OCI-M1 (cell line): ENCODE results near the gene GALC.

Source experiments
- DNase-seq: peaks from one replicate; lab custom pipeline; 2025; lab: John Stamatoyannopoulos, UW

Gene GALC

DNA sequence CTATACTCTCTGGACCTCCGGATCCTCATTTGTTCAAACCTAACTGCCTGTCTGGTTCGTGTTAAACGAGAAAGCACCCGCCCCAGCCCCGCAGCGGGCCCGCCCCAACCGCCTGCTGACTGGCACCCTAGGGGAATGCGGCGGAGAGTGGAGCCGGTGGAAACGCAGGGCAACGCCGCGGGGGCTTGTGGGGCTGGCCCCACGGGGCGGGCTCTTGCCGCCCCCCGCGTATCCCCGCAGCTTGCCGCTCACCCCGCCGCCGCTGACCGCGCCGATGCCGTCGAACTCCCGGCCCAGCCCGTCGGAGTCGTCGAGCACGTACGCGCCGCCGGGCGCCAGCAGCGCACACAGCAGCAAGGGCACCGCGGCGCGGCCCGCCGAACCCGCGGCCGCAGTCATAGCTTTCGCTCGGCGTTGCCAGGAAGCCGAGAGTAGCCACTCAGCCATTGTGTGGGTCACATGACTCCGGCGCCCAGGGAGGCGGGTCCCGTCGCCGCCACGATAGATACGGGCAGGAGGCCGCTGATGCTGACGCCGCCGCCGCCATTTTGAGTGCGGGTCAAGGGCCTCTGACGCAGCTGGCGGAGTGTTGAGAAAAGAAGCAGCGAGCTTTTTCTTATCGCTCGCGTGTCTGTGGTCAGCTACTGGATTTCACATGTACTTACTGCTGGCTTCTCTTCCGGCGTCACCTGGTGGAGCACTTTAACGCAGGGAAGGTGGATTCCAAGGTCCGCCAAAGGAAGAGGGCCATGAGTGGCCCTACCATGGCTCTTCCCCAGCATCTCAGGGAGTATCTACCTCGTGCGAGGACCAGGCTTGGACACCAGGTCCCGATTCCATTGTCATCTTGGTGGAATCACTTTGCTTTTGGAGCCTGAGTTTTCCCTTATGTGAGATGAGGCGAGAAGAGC, at the start of gene GALC:
TSS of gene GALC (minus strand) at position 465 of the 911 bp plus-strand sequence. CDS start at position 447, 18 bp downstream.
- peak; percentile 95 for DNase-seq

DNA sequence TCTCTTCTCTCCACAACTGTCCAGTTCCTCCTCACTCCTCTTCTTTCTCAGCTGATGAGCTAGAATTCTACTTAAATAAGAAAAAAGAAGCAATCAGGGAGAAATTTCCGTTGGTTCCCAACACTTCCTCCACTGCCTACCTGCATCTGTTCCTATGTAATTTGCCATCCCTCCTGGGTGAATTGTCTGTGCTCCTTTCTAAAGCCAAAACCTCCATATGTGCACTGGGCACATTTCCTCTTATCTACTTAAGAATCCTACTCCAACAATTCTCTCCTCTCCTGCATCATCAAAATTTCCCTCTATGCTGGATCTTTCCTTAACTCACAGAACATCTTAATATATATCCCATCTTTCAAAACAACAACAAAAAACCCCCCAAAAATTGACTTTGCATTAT, 47.2 kb upstream of the GALC start:
- DNase-seq = no peak

DNA sequence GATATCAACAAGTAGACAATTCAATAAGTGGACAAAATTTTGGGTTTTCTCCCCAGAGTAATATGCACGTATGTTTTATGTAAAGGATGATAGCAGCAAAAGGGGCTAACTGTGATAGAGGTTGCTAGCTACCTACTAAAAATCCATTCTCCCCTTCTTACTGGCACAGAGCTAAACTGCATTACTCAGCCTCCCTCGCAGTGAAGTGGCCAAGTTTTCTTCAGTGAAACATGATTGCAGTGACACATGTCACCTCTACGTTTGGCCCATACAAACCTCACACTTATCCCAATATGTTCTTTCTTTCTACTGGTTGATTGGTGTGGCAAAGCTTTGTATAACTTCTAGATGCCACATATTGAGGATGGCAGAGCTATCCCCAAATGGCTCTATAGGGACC, 46.2 kb upstream of the GALC start:
- no peak for DNase-seq

DNA sequence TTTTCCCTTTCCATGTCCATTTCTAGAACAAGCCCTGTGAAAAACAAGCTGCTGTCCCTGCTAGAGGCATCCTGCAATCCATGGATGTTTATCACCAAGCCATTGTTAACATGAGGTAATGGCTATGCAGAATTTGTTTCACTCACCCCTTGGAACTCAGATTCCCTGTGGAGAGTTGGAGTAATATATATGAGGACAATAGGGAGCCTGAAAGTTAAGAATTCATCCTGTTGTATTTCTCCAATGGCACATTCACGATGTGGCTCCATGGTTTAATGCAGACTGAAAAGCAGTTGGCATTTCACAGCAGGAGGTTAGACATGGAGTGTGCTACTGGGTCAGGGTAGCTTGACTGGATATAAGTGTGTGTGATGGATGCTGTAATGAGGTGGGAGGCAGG, 44.3 kb upstream of the GALC start:
- no peak for DNase-seq

DNA sequence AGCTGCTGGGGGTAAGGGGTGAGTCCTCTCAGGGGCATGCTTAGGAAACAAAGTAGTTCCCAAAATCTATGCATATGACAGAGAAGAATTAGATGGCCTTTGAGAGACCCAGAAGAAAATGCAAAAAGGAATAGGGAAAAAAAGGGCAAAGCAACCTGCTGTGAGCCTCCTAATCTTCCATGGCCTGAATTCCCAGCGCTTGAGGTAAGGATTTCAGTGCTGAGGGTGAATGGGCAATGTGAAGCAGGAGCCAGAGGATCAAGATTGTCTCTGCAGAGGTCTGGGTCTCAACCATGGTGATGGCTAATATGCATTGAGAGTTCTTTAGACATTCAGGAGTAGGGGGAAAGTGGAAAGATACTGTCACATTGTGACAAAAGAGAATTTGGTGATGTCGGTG, 43.4 kb upstream of the GALC start:
- DNase-seq = no peak

DNA sequence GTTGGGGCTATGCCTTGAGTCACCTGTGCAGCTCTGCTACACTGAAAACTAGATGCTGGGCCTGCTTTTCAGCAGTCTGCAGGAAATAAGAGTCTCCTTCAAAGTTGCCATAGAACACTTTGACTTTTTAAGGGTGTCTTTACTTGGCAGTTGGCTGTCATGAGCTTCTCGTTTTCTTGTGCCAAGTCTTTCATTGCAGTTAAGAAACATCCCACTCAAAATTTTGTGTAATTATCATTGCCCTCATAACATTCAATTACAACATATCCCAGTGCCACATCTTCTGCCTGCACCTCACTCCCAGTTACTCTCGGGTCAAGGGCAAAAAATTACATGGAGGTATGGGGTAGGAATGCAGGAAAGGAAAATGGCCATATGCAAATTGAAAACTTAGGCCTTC, 41.1 kb upstream of the GALC start:
- DNase-seq = no peak

DNA sequence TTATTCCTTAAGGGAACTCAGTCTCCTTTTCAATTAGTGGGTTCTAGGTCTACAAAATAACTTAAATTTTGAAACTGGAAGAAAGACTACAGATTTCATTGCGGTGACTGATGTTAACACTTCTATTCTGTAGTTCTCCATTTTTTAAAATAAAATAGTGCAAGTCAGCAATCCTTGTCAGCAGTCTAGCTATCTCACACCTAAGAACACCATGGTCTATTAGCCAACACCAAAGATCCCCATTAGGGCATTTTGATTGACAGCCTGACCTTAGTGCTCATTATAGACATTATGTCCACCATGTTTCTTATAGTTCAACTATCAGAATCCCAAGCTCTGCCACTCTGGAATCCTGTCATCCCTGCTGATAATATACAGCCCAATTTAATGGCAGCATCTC, 39.4 kb upstream of the GALC start:
- no peak for DNase-seq

DNA sequence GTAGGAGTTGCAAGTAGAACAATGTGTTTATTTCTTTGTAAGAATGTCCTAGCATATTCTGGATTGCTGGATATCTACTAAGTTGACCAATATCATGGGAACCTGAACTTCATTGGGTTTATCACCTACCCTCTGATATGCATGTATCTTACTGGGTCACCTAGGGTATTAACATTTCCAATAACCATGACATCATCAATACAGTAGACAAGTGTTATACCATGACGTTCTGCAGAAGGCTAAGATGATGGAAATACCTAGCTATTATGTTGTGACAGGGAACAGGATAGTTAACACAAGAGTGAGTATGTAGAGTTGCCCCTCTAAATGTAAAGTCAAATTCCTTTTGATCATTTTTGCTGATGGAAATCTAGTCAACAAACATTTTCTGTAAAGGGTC, 37.9 kb upstream of the GALC start:
- no peak for DNase-seq

DNA sequence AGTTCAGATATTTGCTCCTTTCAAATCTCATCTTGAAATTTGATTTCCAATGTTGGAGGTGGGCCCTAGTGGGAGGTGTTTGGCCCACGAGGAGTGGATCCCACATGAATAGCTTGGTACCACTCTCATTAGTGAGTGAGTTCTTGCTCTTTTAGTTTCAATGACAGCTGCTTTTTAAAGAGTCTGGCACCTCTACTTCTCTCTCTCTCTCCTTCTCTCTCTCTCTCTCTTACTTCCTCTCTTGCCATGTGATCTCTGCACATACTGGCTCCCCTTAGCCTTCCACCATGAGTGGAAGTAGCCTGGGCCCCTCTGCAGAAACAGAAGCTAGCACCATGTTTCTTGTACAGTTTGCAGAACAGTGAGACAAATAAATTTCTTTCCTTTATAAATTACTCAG, 37.1 kb upstream of the GALC start:
- DNase-seq = peak; percentile 42

DNA sequence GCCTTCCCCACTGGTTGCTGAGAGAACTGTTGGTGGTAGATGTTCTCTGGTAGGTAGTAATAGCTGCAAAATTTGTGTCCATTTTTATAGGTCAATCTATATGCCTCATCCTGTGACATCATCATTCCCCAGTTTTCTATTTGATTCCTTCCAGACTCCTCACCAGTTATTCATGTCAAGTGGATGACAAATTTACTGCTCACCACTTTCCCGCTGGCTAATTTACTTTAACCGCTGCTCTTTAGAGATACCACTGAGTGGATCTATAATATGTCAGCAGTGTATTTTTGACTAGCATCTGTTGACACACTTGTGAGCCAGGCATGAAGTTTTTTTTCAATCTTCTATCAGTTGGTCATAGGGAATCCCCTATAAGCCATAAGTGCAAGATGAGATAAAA, 36.5 kb upstream of the GALC start:
- no peak for DNase-seq

DNA sequence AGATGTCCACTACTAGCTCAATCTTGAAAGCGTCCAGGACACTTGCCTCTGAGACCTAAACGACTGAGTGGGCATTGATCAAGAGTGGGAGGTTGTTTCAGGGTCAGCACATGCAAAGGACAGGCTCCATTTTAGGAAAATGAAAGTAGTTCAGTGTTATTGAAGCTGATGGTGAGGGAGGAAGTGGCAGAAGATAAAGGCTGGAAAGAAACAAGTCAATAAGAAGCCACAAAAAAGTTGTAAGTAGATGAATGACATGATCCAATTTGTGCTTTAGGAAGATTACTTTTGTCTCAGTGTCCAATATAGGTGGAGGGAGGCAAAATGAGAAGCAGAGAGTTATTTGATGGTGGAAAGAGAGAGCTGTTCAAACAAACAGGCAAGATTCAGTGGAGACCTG, 33.9 kb upstream of the GALC start:
- DNase-seq = peak; percentile 65

DNA sequence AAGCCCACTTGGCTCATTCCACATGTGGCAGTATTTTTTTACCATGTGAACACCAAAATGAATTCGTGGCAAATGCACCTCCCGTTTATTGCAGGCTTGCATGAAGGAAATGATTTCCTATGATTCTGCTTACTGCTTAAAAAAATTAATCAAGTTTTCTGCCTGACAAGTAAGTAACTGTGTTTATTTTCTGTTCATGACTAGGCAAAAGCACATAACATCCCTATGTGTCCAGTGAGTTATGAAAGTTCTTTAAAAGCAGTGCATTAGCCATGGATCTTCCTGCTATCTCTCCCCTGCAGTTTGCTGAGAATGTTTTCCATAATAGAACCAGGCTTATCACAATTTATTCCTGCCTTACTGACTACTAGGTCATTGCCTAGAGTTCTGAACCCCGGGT, 32.3 kb upstream of the GALC start:
- peak; percentile 49 for DNase-seq

DNA sequence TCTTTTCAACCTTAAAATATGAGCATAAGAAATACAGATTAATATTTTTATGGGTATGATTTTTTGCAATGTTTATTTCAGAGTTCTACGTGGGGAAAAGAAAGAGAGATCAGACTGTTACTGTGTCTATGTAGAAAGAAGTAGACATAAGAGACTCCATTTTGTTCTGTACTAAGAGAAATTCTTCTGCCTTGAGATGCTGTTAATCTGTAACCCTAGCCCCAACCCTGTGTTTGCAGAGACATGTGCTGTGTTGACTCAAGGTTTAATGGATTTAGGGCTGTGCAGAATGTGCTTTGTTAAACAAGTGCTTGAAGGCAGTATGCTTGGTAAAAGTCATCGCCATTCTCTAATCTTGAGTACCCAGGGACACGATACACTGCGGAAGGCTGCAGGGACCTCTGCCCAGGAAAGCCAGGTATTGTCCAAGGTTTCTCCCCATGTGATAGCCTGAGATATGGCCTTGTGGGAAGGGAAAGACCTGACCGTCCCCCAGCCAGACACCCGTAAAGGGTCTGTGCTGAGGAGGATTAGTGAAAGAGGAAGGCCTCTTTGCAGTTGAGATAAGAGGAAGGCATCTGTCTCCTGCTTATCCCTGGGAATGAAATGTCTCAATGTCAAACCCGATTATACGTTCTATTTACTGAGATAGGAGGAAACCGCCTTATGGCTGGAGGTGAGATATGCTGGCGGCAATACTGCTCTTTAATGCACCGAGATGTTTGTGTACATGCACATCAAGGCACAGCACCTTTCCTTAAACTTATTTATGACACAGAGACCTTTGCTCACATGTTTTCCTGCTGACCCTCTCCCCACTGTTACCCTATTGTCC, 31.5 kb upstream of the GALC start:
- peak; percentile 81 for DNase-seq

DNA sequence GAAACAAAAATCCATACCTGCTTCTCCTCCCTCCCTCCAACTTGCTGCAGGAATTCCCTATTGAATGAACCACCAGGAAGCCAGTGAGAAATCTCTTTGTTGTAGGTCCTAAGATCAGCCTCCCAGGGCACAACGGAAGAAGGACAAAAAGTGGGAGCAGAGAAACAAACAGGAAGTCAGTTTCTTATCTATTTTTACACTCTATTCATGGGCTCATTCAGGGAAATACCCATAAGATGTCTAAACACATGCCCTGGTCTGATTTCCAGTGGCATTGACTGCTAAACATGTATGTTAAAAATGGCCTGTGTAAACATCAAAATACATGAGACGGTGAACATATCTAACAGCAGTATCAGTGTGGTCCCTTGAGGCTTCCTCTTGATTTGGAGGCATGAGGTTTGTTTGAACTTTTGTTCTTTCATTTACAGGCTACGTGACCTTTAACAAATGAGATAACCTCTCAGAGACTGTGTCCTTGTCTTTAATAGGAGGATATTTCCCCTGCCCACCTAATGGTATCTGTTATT, 30.7 kb upstream of the GALC start:
- DNase-seq = peak; percentile 82

DNA sequence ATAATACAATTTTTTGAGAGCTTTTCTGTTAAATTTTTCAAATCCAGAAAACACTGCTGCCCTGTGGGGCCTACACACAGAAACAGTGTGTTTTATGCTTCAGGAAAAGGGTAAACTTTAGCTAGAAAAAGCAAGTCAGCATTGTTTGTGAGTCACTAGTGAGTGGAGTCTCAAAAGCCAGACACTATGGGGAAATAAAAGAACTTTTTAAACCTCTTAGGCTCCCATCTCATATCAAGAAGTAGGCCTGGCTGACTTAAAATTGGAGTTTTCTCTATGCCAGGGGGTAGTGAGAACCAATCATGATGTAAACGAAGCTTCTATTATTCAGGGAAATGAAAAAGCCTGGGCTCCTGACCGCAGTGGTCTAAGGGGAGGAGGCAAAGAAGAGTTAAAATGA, 24.6 kb upstream of the GALC start:
- DNase-seq = no peak

DNA sequence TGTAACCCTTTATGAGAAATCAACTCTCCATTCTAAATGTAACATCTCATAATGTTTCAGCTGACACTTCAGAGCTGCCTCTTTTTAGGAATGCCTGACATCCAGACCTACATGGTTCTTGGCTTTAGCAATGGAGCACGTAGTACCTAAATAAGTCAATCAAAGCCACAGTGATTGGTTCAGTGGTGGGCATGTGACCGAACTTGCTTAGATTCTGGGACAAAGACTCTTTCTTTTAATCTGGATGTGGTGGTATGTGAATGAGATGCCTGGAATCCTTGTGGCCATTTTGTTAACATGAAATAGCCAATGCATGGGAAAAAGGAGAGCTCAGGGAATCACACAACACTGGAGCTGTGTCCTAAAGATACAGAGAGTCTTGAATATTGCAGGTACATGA, 23.8 kb upstream of the GALC start:
- DNase-seq = no peak

DNA sequence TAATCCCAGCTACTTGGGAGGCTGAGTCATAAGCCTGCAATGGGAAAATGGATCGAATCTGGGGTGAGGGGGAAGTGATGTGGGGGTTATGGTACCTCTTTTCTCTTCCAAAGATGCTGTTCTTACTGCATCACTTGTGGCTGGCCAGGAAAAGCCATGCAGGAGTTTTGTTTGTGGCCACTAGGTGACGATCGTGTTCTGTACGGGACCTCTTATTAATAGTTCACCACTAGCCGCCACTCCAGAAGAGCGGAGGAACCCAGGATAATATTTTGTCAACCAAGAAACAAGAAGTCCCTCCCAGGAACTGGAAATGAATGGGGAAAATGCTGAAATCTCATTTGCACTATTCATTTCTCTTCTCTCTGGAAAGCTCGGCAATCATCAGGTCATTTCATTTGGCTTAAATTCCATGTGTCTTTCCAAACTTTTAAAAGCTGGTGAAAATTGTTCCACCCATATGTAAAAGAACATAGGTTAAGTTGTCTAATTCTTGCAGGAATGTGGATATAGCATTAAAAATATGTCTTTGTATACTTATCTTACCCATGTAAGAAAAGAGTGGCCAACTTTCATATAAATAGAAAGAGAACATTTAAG, 20.9 kb upstream of the GALC start:
- peak; percentile 81 for DNase-seq

DNA sequence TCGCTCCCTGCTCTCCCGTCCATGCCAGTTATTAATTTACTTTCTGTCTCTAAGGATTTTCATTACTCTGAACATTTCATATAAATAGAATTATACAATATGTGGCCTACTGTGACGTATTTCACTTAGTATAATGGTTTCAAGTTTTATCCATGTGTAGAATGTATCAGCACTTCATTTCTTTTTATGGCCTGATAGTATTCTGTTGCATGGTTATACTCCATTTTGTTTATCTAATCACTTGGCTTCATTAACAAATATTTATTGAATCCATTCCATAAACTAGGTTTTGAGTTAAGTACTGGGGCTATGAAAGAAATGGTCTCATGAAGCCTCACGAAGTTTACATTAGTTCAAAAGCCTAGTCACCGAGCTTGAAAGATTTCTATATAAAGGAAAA, 19.5 kb upstream of the GALC start:
- no peak for DNase-seq

DNA sequence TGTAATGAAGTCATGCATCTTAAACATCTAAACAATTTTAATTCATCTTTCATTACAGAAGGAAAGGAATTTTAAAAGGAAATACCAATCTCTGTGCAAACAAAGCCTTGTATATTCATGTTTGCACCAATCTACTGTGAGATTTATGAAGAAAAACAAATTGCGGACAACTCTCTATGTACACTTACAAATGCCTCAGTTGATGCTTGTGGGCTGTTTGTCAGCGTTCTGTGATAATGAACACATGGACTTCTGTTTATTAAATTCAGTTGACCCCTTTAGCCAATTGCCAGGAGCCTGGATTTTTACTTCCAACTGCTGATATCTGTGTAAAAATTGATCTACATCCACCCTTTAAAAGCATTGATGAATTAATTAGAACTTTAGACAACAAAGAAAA, 17.3 kb upstream of the GALC start:
- DNase-seq = no peak

DNA sequence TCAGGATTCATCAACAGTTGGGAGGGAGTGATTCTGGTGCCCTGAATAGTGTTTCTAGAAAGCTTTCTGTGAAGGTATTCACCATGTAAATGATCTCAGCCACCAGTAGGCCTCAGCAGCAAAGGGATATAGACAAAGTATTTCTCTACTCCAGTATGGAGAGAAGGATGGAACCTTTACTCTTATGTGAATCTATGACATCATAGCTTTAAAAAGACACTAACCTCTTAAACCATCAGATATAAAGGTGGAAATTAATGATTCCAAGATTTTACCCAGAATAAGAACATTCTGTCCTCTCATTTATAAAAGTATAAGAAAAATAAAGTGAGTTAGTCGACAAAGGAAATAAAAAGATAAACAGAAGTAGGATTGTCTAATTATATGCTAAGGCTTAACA, 16.5 kb upstream of the GALC start:
- no peak for DNase-seq

DNA sequence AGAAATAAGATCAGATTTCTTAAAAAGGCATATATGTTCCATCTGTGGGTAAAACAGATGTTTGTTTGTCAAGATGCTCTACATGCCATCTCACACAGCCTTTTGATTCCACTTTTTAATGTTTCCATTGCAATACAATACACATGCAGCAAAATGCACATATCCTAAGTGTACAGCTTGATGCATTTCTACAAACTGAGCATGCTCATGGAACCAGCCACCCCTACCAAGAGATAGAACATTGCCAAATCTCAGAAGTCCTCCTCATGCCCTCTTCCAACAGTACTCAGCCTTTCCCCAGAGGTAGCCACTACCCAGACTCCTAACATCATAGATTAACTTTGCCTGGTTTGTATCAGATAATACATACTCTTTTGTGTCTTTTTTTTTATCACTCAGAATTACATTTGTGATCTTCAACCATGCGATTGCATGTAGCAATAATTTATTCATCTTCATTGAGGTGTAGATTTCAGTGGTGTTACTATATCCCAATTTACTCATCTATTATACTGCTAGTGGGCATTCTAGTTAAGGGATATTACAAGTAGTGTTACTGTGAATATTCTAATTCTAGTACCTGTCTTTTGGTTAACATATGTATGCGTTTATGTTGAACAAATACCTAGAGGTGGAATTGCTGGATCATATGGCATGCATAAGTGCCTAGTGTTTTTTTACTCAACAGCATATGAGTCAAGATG, 15.2 kb upstream of the GALC start:
- no peak for DNase-seq

DNA sequence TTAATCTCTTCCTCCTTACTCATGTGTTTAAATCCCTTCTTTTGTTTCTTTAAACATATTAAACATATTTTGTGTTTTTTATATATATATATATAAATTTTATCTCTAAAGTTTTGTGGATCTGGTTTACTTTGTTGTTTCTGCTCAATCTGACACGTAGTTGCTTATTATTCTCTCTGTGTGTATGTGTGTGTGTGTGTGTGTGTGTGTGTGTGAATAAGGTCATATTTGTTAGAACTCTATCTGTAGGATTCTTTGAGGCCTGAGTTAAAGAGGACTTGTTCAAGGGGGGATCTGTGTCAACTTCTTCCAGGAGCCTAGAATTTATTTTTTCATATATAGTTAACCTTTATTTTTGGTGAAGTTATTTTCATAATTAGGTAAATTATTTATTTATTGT, 14.6 kb upstream of the GALC start:
- DNase-seq = no peak
